ENCODE results near the gene P2RX4. TPM values are rescaled to one million over a fixed set of nuclear protein-coding genes. Genes with fewer than 3 reads are reported as not detected.
"Not testable (repeated sequence)": the region's sequence is repeated elsewhere in the genome, so short reads cannot be mapped to it uniquely, and the experiment has no call there.

Gene P2RX4
- total RNA-seq, result 10 to 100 TPM; 20.1 to 57.2 (median 33.6) TPM

DNA sequence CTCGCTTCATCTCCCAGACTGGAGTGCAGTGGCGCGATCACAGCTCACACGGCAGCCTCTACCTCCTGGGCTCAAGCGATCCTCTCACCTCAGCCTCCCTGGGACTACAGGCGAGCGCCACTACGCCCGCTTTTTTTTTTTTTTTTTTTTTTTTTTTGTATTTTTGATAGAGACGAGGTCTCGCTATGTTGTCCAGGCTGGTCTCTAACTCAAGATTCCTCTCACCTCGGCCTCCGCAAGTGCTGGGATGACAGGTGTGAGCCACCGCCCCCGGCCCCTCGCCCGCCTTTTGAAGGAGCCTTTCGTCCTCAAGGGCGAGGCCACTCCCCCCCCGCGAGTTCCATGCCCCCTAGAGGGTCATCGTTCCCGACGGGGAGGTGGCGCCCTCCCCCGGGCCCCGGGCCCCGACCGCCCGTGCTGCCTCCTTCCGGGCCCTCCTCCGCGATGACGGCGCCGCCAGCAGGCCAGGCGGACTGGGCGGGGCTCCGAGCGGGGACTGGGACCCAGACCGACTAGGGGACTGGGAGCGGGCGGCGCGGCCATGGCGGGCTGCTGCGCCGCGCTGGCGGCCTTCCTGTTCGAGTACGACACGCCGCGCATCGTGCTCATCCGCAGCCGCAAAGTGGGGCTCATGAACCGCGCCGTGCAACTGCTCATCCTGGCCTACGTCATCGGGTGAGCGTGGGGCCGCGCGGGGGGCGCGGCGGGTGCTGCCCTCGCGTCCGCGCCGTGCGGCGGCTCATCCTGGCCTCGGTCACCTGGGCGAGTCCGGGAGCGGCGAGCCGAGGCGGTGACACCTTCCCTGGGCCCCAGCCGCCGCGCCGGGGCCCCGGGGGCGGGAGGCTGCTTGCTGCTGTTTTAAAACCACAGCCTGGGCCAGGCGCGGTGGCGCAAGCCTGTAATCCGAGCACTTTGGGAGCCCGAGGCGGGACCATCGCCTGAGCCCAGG lies at the start of gene P2RX4:
Gene P2RX4, plus strand, starts transcription at position 506 of the 949 bp plus-strand sequence. Its CDS starts 36 bp downstream, at position 542.
- H3K4me1 ChIP-seq, result peaks cover 0 to 34% (median 15%) of the 10 kb centered on the region in 4 donors
- WGBS, 2 donors, result 13 to 23% methylated on average over 30 to 50 of the region's 97 CpGs
- peak within 1 kb of the TSS; percentile 64 to 93 (median 74) for H3K4me3 ChIP-seq
- peak; percentile 54 to 64 for DNase-seq (ENCODE audit: low spot score in 2 of 2)
- H3K9me3 ChIP-seq, result no peaks in the 10 kb centered on the region
- peaks cover 0 to 12% (median 0%) of the 10 kb centered on the region in 3 donors for H3K36me3 ChIP-seq
- H3K27ac ChIP-seq, result peak within 1 kb of the TSS; percentile 56 to 97 (median 92)
- TF ChIP-seq POLR2A (IDR thresholded peaks at IDR 0.05), result peak; percentile 82 to 84
- peak in 1 of 2 donors; percentile 82 for TF ChIP-seq EP300 (IDR thresholded peaks at IDR 0.05)
- TF ChIP-seq, protein P1, sequence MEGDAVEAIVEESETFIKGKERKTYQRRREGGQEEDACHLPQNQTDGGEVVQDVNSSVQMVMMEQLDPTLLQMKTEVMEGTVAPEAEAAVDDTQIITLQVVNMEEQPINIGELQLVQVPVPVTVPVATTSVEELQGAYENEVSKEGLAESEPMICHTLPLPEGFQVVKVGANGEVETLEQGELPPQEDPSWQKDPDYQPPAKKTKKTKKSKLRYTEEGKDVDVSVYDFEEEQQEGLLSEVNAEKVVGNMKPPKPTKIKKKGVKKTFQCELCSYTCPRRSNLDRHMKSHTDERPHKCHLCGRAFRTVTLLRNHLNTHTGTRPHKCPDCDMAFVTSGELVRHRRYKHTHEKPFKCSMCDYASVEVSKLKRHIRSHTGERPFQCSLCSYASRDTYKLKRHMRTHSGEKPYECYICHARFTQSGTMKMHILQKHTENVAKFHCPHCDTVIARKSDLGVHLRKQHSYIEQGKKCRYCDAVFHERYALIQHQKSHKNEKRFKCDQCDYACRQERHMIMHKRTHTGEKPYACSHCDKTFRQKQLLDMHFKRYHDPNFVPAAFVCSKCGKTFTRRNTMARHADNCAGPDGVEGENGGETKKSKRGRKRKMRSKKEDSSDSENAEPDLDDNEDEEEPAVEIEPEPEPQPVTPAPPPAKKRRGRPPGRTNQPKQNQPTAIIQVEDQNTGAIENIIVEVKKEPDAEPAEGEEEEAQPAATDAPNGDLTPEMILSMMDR (IDR thresholded peaks at IDR 0.05), result peak; percentile 28 to 45 (median 37)
- no peaks in the 10 kb centered on the region for H3K27me3 ChIP-seq

GRCh38 chr12:121162384-121162783 lies 47.5 kb upstream of the P2RX4 start:
- Histone ChIP-seq H3K27ac (no peak overlapping the region), H3K4me3 (no peak overlapping the region), H3K9me3 (peaks cover 0 to 10% (median 0%) of the 10 kb centered on the region in 4 donors), H3K4me1 (no peaks in the 10 kb centered on the region), H3K36me3 (peaks cover 0 to 92% (median 0%) of the 10 kb centered on the region in 3 donors), H3K27me3 (no peaks in the 10 kb centered on the region)
- WGBS, 2 donors, result 86 to 87% methylated on average over 10 of the region's 10 CpGs
- TF ChIP-seq POLR2A (IDR thresholded peaks at IDR 0.05), result no peak
- no peak for TF ChIP-seq EP300 (IDR thresholded peaks at IDR 0.05)
- TF ChIP-seq, protein P1 (IDR thresholded peaks at IDR 0.05), result no peak
- DNase-seq (ENCODE audit: low spot score in 2 of 2), result no peak

DNA sequence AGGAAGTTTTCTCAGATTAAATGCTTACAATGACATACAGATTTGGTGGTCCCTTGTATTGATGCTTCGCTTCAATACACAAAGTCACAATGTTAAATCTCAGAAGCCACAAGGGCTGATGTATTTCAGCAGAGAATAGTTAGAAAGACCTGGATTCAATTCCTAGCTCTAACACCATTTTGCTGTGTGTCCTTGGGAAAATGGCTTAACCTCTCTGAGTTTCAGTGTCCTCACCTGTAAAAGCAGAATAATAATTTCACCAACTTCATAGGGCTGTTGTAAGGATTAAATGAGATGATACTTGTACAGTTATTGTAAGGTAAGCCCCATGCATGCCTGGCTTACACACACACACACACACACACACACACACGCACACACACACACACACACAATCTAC lies 46.9 kb upstream of the P2RX4 start:
- H3K4me3 ChIP-seq, result no peak overlapping the region
- peaks cover 0 to 6% (median 0%) of the 10 kb centered on the region in 4 donors for H3K9me3 ChIP-seq
- WGBS, 2 donors, result 70 to 79% methylated on average over 2 of the region's 2 CpGs
- no peak for TF ChIP-seq EP300 (IDR thresholded peaks at IDR 0.05)
- TF ChIP-seq, protein P1 (IDR thresholded peaks at IDR 0.05), result no peak
- TF ChIP-seq POLR2A (IDR thresholded peaks at IDR 0.05), result no peak
- H3K27ac ChIP-seq, result no peak overlapping the region
- H3K27me3 ChIP-seq, result no peaks in the 10 kb centered on the region
- H3K4me1 ChIP-seq, result no peaks in the 10 kb centered on the region
- peaks cover 0 to 92% (median 0%) of the 10 kb centered on the region in 3 donors for H3K36me3 ChIP-seq
- DNase-seq (ENCODE audit: low spot score in 2 of 2), result no peak

GRCh38 chr12:121164839-121165238 lies 45.1 kb upstream of the P2RX4 start:
- peaks cover 0 to 95% (median 0%) of the 10 kb centered on the region in 3 donors for H3K36me3 ChIP-seq
- WGBS, 2 donors, result 87 to 92% methylated on average over 6 of the region's 6 CpGs
- not testable (repeated sequence) for H3K9me3 ChIP-seq

DNA sequence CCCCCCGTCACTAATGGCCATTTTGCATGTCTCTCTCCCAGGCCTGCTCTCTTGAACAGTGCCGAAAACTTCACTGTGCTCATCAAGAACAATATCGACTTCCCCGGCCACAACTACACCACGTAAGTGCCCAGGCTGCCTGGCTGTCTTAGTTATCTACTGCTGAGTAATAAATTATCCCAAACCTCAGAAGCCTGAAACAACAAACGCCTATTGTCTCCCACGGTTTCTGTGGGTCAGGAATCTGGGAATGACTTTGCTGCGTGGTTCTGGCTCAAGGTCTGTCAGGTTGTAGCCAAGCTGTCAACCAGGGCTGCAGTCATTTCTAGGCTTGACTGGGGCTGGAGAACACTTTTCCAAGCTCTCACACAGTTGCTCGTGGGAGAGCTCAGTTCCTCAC lies 44.6 kb upstream of the P2RX4 start:
- DNase-seq (ENCODE audit: low spot score in 2 of 2), result no peak
- H3K27me3 ChIP-seq, result no peaks in the 10 kb centered on the region
- no peak overlapping the region for H3K27ac ChIP-seq
- H3K4me1 ChIP-seq, result no peaks in the 10 kb centered on the region
- 70 to 71% methylated on average over 9 of the region's 9 CpGs for WGBS, 2 donors
- no peaks in the 10 kb centered on the region for H3K9me3 ChIP-seq
- H3K36me3 ChIP-seq, result peaks cover 0 to 95% (median 0%) of the 10 kb centered on the region in 3 donors
- TF ChIP-seq EP300 (IDR thresholded peaks at IDR 0.05) (no peak), POLR2A (IDR thresholded peaks at IDR 0.05) (no peak)
- TF ChIP-seq, protein P1 (IDR thresholded peaks at IDR 0.05), result no peak
- no peak overlapping the region for H3K4me3 ChIP-seq

More at GRCh38 chr12:121164839-121165238, 45.1 kb upstream of the P2RX4 start:
- not testable (repeated sequence) for H3K27me3 ChIP-seq; DNase-seq (ENCODE audit: low spot score in 2 of 2); H3K27ac ChIP-seq; H3K4me3 ChIP-seq; H3K4me1 ChIP-seq

Measured in tibial nerve (tissue), 4 donors.